NCI-H1092 treated with DMSO at 0.1 percent for 48 hours (cell line): ENCODE measurements around the gene PIK3CB.

Experiments used
- DNase-seq: peaks from one replicate; lab custom pipeline; 2025; lab: John Stamatoyannopoulos, UW

Gene PIK3CB

GRCh38 chr3:138834596-138835396 is at the start of gene PIK3CB:
PIK3CB (minus strand) TSS chr3:138834928; CDS start chr3:138759343, 75,585 bp downstream.
- peak; percentile 88 for DNase-seq

GRCh38 chr3:138881233-138881632 is 46.5 kb upstream of the PIK3CB start:
- no peak for DNase-seq

DNA sequence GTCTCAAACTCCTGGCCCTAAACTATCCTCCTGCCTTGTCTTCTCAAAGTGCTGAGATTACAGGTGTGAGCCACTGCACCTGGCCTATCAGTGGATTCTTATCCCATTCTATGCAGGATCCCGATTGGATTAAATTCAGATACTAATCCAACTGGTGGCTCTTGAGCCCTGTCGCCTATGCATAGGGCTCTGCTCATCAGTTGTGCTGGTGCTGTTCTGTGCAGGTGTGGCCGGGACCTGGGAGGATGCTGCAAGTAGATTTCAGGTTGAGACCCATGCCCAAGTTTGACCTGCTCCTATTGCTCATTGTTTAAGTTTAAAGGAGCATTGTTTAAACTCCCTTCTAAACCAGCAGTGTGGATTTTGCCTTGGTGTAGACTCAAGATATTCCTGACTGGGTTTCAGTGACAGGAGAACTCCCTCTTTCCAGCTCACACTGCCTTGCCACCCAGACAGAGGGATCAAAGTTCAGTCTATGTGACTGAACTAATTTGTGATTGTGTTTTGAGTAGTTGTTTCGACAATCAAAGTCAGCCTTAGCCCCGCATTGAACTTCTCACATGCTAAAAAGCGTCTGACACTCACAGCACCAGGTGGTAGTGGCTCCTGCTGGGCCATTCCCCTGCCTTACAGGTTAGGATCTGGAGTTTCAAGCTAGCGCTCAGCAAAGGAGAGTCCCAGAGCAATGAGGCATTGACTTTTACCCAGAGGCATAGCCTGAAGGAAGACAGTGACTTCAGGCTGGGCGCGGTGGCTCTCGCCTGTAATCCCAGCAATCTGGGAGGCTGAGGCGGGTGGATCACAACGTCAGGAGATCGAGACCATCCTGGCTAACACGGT is 45.0 kb upstream of the PIK3CB start:
- DNase-seq: no peak

DNA sequence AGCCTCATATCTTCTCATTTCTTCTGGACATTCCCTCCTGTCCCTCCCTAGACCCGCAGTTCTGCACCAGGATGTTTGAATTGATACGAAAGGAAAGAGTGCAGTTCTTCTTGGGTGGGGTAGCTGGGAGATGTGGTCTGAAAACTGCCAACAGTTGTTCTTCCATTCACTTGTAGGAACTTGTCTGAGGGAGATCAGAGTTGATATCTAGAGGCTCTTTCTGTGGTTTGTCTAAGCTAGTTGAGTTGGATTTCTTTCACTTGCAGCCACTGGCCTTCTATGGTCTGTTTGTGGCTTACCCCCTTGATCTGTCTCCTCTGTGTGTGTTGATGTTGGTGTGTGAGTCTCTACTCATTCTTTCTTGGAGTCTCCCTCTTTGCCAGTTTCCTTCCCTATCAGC is 42.5 kb upstream of the PIK3CB start:
- DNase-seq: no peak

- no peak for DNase-seq
These were observed 41.3 kb upstream of the PIK3CB start for GRCh38 chr3:138875754-138876664.

- DNase-seq: no peak
These were observed 40.5 kb upstream of the PIK3CB start for GRCh38 chr3:138875096-138875753.

- DNase-seq: no peak
These were observed 38.9 kb upstream of the PIK3CB start for GRCh38 chr3:138873471-138874278.

- DNase-seq: no peak
These were observed 37.9 kb upstream of the PIK3CB start for GRCh38 chr3:138872632-138873031.

DNA sequence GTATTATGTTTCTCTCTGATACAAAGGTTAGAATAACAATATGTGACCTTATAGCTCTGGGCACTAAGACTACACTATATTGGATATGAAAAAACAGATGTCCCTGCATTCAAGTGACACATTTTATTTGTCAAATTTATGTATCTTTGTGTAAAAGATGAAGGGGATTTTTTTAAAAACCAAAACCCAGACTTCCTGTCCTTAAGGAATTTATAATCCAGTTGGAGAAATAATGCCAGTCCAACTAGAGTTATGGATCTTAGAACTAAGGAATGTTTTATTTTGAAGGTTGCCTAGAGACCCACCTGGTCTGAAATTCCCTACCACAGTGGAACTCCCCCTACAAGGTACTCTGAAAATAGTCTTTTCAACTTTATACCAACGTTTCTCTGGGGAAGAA is 33.3 kb upstream of the PIK3CB start:
- no peak for DNase-seq

DNA sequence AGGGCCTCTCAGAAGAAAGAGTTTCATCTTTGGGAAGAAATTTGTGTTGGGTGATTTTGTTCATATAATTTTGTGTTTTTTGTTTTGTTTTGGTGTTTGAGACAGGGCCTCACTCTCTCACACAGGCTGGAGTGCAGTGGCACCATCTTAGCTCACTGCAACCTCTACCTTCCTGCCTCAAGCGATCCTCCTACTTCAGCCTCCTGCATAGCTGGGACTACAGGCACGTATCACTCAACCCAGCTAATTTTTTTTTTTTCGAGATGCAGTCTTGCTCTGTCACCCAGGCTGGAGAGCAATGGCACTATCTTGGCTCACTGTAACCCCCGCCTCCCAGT is 29.0 kb upstream of the PIK3CB start:
- DNase-seq: no peak

DNA sequence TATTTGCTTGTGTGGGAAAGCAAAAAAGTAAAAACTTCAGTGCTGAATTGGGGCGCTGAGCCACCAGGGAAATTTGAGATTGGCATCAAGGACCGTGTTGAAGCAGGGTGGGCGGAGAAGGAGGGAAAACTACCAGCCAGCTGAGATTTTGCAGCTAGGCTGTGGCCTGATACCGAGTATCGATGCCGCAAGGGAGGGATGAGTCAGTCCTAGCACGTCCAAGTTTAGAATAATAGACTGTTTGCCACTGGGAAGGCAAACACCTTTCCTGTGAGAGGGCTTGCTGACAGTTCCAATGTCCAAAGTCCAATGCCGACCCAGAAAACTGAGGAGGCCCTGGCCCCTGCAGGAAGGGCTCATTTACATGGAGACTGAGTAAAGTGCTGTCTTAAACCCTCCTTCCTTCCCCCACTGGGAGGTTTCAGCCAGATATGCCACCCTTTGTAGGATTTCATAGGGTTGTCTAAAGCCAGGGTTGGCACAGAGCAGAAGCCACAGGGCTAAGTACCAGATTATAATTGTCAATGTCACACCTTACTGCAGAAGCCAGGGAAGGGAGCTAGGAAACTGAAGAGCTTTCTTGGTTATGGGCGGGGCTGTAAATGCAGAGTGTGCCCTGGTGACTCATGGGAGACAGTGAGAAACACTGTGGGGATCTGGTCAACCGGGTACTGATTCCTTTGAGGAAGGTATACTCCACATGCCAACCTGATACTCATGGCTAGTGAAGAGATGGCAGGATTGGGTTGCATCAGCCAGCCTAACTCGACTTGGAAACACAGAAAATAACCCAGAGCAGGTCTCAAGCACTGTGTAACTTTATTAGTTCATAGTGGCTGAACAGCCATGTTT is 28.4 kb upstream of the PIK3CB start:
- DNase-seq: no peak

GRCh38 chr3:138862531-138862923 is 27.8 kb upstream of the PIK3CB start:
- DNase-seq: no peak

GRCh38 chr3:138861798-138862197 is 27.1 kb upstream of the PIK3CB start:
- DNase-seq: no peak

- no peak for DNase-seq
These were observed 22.1 kb upstream of the PIK3CB start for GRCh38 chr3:138856799-138857198.

- no peak for DNase-seq
These were observed 20.2 kb upstream of the PIK3CB start for GRCh38 chr3:138854940-138855339.

- no peak for DNase-seq
These were observed 19.5 kb upstream of the PIK3CB start for GRCh38 chr3:138854204-138854603.

- no peak for DNase-seq
These were observed 15.4 kb upstream of the PIK3CB start for GRCh38 chr3:138850151-138850550.

DNA sequence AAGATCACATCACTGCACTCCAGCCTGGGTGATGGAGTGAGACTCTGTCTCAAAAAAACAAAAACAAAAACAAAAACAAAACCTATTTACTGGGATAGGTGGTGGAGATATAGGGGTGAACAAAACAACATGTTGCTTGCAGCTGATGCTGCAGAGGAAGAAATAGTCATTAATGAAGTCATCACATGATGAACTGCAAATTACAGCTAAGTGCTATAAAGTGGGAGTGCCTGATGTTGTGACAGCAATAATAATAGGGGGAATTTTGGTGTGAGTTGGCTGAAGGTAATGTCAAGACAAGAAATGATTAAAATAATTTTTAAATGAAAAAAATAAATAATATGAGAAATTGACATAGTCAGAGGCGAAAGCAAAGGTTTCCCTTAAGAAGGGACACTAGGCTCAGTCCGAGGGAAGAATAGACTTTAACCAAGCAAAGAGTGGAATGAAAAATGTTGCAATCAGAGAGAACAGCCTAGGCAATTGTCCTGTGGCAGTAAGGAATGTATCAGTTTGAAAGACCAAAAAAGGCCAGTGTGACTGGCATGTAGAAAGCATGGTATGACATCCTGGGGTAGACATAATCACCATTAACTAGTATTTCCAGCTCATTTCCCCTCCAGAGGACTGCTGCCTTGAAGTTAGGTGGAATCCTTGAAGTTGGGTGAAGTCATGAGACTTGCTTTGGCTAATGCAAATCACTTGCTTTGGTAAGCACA is 14.7 kb upstream of the PIK3CB start:
- DNase-seq: no peak

- no peak for DNase-seq
These were observed 14.0 kb upstream of the PIK3CB start for GRCh38 chr3:138848696-138849095.
